Measurements from ENCODE around the gene EXTL2.

DNA sequence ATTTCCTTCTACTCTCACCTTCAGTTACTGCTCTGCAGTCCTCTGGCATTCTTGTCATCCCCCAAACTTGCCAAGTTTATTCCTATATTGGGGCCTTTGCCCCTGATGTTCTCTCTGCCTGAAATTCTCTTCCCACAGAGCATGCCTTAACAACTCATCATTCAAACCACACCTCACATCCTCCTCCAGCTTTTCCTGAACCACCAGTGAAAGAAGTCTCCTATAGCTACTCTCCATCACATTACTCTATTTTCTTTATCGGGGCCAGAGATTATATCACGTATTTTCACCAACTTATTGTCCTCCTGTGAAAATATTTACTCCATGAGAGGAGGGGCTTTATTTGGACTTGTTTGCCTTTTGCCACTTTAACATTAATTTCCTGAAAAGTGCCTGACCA is 32.1 kb downstream of the EXTL2 start:
- TF ChIP-seq SCRT1 (tag by site-specific recombination; IDR thresholded peaks at IDR 0.05; ENCODE audit: borderline replicate concordance) = no peak
- no peak for TF ChIP-seq ZFP69B (tag by site-specific recombination; IDR thresholded peaks at IDR 0.05)
- no peak for TF ChIP-seq ZNF660 (tag by site-specific recombination; IDR thresholded peaks at IDR 0.05)
- no peak for TF ChIP-seq ZNF558 (tag by site-specific recombination; IDR thresholded peaks at IDR 0.05)
- no peak for TF ChIP-seq SCRT2 (tag by site-specific recombination; IDR thresholded peaks at IDR 0.05)
- no peak for TF ChIP-seq ZNF146 (tag by site-specific recombination; IDR thresholded peaks at IDR 0.05)
